Hindlimb muscle (tissue), 1 donor: ENCODE measurements around the gene EME2. TPM values are rescaled to one million over a fixed set of nuclear protein-coding genes. Genes with fewer than 3 reads are reported as not detected.

Experiments used
- DNase-seq: peaks from one replicate; pipeline ENCODE4 v3.0.0-alpha.2; 2013
- polyA plus RNA-seq: library from polyadenylated mRNA; unstranded; fragments of 120-200 nt; gene quantifications from one replicate; pipeline ENCODE4 v1.2.1, GENCODE V29; 2013; ENCODE audit not compliant: insufficient read length

The EME2 gene
- polyA plus RNA-seq, 1 donor = 7.2 TPM

- DNase-seq = no peak
These were observed 5.9 kb downstream of the EME2 start for GRCh38 chr16:1778200-1779179.

DNA sequence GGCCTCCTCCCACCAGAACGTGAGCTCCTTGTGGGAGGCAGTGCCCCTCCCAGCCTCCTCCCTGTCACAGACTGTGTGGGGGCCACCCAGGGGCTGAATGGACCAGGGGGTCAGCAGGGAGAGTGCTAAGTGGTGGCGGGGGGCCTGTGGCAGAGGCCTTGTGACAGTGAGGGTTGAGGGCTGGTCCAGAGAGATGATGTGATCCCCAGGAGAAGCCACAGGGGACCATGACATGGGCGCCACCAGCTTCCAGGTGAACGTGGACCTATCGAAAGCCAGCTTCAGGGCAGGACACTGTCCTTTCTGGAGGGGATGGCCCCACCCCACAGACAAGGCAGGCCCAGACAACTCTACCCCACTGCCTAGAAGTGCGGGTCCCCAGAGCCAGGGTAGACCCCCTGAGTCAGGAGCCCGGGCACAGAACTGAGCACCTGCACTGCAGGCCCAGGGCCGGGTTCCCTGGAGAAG is 6.7 kb downstream of the EME2 start:
- DNase-seq = no peak

GRCh38 chr16:1779741-1780676 is 7.4 kb downstream of the EME2 start:
- DNase-seq = no peak

DNA sequence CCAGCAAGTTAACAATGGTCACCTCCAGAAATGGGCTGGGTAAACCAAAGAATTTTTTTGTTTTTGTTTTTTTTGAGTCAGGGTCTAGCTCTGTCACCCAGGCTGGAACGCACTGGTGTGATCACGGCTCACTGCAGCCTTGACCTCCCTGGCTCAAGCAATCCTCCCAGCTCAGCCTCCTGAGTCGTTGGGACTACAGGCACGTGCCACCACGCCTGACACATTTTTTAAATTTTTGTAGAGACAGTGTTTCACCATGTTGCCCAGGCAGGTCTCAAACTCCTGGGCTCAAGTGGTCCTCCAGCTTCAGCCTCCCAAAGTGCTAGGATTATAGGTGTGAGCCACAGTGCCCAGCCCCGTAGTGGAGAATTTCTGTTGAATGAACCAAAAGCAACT is 8.1 kb downstream of the EME2 start:
- DNase-seq = no peak

- no peak for DNase-seq
These were observed 8.6 kb downstream of the EME2 start for GRCh38 chr16:1781254-1781653.

GRCh38 chr16:1781758-1782407 is 9.3 kb downstream of the EME2 start:
- DNase-seq = no peak

- DNase-seq = peak; percentile 100
These were observed 10.0 kb downstream of the EME2 start, which contains the start of the genes NUBP2 and SPSB3 for GRCh38 chr16:1782408-1783264. TSS of gene NUBP2 (plus strand) at chr16:1782960. CDS start at chr16:1783021, 61 bp downstream. TSS of gene SPSB3 (minus strand) at chr16:1782571. CDS start at chr16:1781483, 1,088 bp downstream.

DNA sequence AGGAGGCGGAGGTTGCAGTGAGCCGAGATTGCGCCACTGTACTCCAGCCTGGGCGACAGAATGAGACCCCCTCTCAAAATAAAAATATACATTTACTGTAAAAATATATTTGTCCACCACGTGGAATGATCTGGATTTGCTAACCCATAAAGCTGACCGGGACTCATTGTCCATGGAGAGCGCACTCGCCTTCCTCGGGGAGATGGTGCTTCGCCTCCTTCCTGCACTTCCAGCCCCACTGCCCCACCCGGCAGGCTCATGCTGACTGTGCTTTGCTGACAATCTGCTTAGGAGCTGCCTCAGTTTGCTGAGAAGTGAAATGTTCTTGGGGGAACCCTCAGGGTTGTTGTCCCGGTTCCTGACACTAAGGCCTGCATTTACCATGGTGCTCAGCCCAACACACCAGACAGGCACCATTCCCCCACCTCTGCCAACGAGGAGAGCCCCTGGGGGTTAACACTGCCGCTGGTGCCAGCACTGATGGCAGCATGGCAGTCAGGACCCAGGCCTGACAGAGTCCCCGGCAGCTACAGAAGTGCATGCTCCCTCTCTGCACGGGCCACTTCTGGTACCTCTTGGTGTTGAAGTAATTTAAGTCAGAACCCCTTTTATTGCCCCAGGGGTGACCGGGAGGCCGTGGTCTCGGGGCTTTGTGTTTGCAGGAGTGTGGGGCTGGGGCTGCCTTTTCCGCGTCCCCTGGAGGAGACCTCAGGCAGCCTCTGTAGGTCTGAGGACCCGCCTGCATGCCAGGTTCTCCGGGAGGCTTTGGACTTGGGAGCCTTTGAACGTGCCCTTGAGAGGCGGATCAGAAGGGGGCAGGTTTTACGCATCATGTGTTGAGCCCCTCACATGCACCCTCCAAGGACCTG is 12.6 kb downstream of the EME2 start:
- no peak for DNase-seq

DNA sequence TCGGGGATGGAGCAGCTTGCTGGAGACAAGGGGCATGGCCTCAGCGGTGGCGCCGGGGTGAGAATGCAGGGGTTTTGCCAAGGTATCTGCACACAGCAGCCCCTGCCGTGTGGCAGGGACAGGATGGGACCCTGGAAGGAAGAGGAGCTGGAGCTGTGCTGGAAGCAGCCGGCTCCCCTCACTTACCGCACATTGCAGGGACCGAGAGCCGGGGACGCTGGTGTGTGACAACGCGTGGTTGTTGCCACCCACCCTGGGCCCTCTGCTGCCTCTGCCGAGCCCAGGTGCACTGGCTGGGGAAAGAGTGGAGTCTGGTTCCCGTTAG is 13.2 kb downstream of the EME2 start:
- no peak for DNase-seq

- no peak for DNase-seq
These were observed 13.8 kb downstream of the EME2 start for GRCh38 chr16:1786242-1787055.

- no peak for DNase-seq
These were observed 14.4 kb downstream of the EME2 start for GRCh38 chr16:1787056-1787321.

DNA sequence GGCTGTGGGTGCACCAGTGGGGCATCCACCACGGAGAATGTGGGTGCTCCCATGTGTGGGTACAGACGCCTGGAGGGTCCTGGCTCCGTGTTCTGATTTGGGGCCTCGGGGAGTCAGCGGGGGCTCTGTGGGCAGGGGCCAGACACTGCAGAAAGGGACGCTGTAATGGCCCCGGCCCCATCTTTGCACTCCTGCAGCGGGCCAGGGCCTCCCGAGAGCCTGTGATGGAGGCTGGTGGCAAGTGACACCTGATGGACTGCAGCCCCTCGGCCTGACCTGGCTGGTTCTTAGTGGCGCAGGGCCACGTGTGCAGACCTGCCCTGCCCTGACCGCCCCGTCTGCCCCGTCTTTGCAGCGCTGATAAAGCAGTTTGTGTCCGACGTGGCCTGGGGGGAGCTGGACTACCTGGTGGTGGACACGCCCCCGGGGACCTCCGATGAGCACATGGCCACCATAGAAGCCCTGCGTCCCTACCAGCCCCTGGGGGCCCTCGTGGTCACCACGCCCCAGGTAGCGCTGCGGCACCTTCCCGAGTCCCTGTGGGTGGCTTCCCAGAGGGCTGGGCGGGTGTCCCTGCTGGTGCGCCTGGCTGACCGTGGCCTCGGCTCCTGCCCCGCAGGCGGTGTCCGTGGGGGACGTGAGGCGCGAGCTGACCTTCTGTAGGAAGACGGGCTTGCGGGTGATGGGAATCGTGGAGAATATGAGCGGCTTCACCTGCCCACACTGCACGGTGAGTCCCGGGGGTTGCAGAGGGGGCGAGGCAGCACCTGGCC is 14.9 kb downstream of the EME2 start:
- DNase-seq = no peak

DNA sequence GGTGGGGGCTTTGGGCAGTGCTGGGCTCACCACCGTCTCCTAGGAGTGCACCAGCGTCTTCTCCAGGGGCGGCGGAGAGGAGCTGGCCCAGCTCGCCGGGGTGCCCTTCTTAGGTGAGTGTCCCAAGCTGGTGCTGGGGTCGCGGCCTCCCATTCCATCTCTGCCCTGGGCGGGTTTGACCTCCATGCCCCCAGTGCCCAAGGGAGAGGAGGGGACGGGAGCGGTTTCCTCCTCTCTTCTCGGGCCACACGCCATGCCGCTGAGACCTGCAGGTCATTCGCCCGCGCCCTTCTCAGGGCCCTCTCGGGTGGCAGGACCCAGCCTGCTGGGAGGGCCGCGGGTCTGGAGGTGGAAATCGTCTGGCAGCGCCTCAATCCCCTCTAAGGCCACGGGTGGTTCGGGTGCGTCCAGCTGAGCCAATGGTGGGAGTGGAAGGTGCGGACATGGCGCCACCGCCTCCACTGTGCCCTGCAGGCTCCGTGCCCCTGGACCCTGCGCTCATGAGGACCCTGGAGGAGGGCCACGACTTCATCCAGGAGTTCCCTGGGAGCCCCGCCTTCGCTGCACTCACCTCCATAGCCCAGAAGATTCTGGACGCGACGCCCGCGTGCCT is 15.6 kb downstream of the EME2 start:
- no peak for DNase-seq

- DNase-seq = no peak
These were observed 16.1 kb downstream of the EME2 start for GRCh38 chr16:1788708-1789100.

- no peak for DNase-seq
These were observed 17.0 kb downstream of the EME2 start for GRCh38 chr16:1789643-1790045.

DNA sequence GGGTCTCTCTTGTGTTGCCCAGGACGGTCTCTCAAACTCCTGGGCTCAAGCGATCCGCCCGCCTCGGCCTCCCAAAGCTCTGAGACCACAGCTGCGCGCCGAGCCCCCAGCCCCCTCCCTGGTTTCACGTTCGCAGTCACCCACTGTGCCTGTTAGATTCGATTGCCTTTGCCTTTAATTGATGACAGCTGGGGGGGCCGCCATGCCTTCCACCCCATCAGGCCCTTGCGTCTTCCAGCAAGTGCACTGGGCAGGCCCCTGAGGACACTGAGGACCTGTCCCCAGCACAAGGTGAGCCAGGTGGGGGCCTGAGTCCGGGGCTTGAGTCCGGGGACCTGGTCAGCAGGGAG is 17.6 kb downstream of the EME2 start:
- no peak for DNase-seq

- no peak for DNase-seq
These were observed 18.1 kb downstream of the EME2 start for GRCh38 chr16:1790611-1791255.

- DNase-seq = no peak
These were observed 18.8 kb downstream of the EME2 start for GRCh38 chr16:1791256-1791942.
